Testis (tissue), 3 donors: Measurements from ENCODE around the gene TLE1. TPM values are rescaled to one million over a fixed set of nuclear protein-coding genes. Genes with fewer than 3 reads are reported as not detected.

Experiments used
- DNase-seq: peaks from one replicate; pipeline ENCODE4 v3.0.0-alpha.2; 2019
- H3K27ac ChIP-seq, 2 donors: fragments of 200-600 bp; sonication (generic); one replicate each; pipeline ENCODE4 v1.5.1; 2019
- H3K27me3 ChIP-seq: fragments of 200-600 bp; sonication (generic); one replicate; pipeline ENCODE4 v1.5.1; 2019
- H3K36me3 ChIP-seq: fragments of 200-600 bp; sonication (generic); one replicate; pipeline ENCODE4 v1.5.1; 2017; ENCODE audit warnings: low read depth; ENCODE audit errors: missing control alignments
- H3K4me1 ChIP-seq: fragments of 200-600 bp; sonication (generic); one replicate; pipeline ENCODE4 v1.5.1; 2019
- H3K4me3 ChIP-seq, 2 donors: fragments of 200-600 bp; sonication (generic); one replicate each; pipeline ENCODE4 v1.5.1; 2017 to 2019
- H3K9me3 ChIP-seq: fragments of 200-600 bp; sonication (generic); one replicate; pipeline ENCODE4 v1.5.1; 2017
- CTCF ChIP-seq, 3 experiments: fragments of 450-650 bp in 2 of 3; fragments of 200-600 bp in 1 of 3; sonication (generic) in 1 of 3; IDR thresholded peaks; one replicate each; pipeline ENCODE4 v1.5.1; 2016 to 2019; ENCODE audit warnings: antibody characterized with exemption in 3 of 3, mild to moderate bottlenecking in 2 of 3, moderate library complexity in 1 of 3
- POLR2A ChIP-seq: fragments of 450-650 bp; IDR thresholded peaks from one replicate; pipeline ENCODE4 v1.6.1; 2017; ENCODE audit warnings: antibody characterized with exemption, mild to moderate bottlenecking, moderate library complexity
- WGBS, 2 donors: methylation state at CpG; one replicate each; pipeline ENCODE4 v1.1.5; 2018; 5-methylcytosine and 5-hydroxymethylcytosine counted together
- intact Hi-C: fragments of 100-400 bp; cut with DNase I; formaldehyde crosslinking; loops from one replicate; pipeline ENCODE4 v1.15.1; 2023; ENCODE audit warnings: low total_unique reads
- polyA plus RNA-seq: library from polyadenylated mRNA; stranded (reverse); fragments of 350-450 nt; fragmentation: Illumina TruSeq; extraction: RNeasy Lipid Tissue Mini Kit (QIAGEN cat#74804); gene quantifications from one replicate; pipeline ENCODE4 v1.2.3, GENCODE V29; 2014; ENCODE audit warnings: low read depth, low replicate concordance; ENCODE audit not compliant: insufficient read depth
- total RNA-seq, 2 donors: library from RNA; depleted of rRNA; stranded (reverse); fragments of >200 nt; gene quantifications; one replicate each; pipeline ENCODE4 v1.2.3, GENCODE V29; 2016

TLE1 gene
- total and polyA plus RNA-seq, 3 donors from 2014 or later: 53.3 to 95.8 (median 81.0) TPM

GRCh38 chr9:81669041-81669651, 20.2 kb downstream of the TLE1 start:
- WGBS, 2 donors: 58 to 59% methylated on average over 5 of the region's 5 CpGs
- TF ChIP-seq CTCF (IDR thresholded peaks at IDR 0.05) (no peak), POLR2A (no peak)
- Histone ChIP-seq H3K36me3 (no peaks in the 10 kb centered on the region), H3K27me3 (no peaks in the 10 kb centered on the region), H3K27ac (no peak overlapping the region), H3K4me1 (peaks cover 20% of the 10 kb centered on the region), H3K4me3 (no peak overlapping the region), H3K9me3 (no peaks in the 10 kb centered on the region)
- intact Hi-C loops: no loop called here
- DNase-seq: no peak

GRCh38 chr9:81666123-81666522, 23.2 kb downstream of the TLE1 start:
- intact Hi-C loops: no loop called here
- H3K4me1 ChIP-seq: peaks cover 10% of the 10 kb centered on the region

GRCh38 chr9:81665322-81665871, 23.9 kb downstream of the TLE1 start:
- DNase-seq: no peak
- H3K27ac ChIP-seq: no peak overlapping the region
- H3K27me3 ChIP-seq: no peaks in the 10 kb centered on the region
- 33 to 44% methylated on average over 6 of the region's 6 CpGs for WGBS, 2 donors
- H3K4me3 ChIP-seq: no peak overlapping the region
- no peaks in the 10 kb centered on the region for H3K36me3 ChIP-seq
- no peaks in the 10 kb centered on the region for H3K9me3 ChIP-seq
- H3K4me1 ChIP-seq: peaks cover 10% of the 10 kb centered on the region
- intact Hi-C loops: no loop called here
- TF ChIP-seq CTCF (IDR thresholded peaks at IDR 0.05) (no peak), POLR2A (no peak)

More at GRCh38 chr9:81666123-81666522, 23.2 kb downstream of the TLE1 start:
- H3K9me3 ChIP-seq: no peaks in the 10 kb centered on the region
- no peaks in the 10 kb centered on the region for H3K36me3 ChIP-seq
- 95 to 97% methylated on average over 4 of the region's 4 CpGs for WGBS, 2 donors
- H3K27me3 ChIP-seq: no peaks in the 10 kb centered on the region
- no peak overlapping the region for H3K4me3 ChIP-seq
- H3K27ac ChIP-seq: no peak overlapping the region
- no peak for DNase-seq
- TF ChIP-seq CTCF (IDR thresholded peaks at IDR 0.05) (no peak), POLR2A (no peak)

- peaks cover 10% of the 10 kb centered on the region for H3K4me1 ChIP-seq
- no peak for DNase-seq
- no peaks in the 10 kb centered on the region for H3K27me3 ChIP-seq
- TF ChIP-seq CTCF (IDR thresholded peaks at IDR 0.05) (no peak), POLR2A (no peak)
- intact Hi-C loops: no loop called here
- H3K27ac ChIP-seq: no peak overlapping the region
- no peaks in the 10 kb centered on the region for H3K9me3 ChIP-seq
- no peak overlapping the region for H3K4me3 ChIP-seq
- H3K36me3 ChIP-seq: no peaks in the 10 kb centered on the region
- 52 to 66% methylated on average over 6 of the region's 6 CpGs for WGBS, 2 donors
Observed at GRCh38 chr9:81664638-81665222, 24.6 kb downstream of the TLE1 start.
